Subcutaneous adipose tissue (tissue), 4 donors: Measurements from ENCODE around the gene DHX34. TPM values are rescaled to one million over a fixed set of nuclear protein-coding genes. Genes with fewer than 3 reads are reported as not detected.

Source experiments
- total RNA-seq, 4 donors: library from RNA; depleted of rRNA; stranded (reverse); fragments of >200 nt; gene quantifications; one replicate each; pipeline ENCODE4 v1.1.0, GENCODE V29; 2016
- TF ChIP-seq, protein P1 (sequence below): fragments of 450-650 bp; IDR thresholded peaks from one replicate; pipeline ENCODE4 v1.5.1; 2016; ENCODE audit warnings: low read depth, mild to moderate bottlenecking, control low read depth, antibody characterized with exemption, moderate library complexity

Gene DHX34
- total RNA-seq, 4 donors from 2014 or later, result 7.3 to 8.2 (median 8.1) TPM

DNA sequence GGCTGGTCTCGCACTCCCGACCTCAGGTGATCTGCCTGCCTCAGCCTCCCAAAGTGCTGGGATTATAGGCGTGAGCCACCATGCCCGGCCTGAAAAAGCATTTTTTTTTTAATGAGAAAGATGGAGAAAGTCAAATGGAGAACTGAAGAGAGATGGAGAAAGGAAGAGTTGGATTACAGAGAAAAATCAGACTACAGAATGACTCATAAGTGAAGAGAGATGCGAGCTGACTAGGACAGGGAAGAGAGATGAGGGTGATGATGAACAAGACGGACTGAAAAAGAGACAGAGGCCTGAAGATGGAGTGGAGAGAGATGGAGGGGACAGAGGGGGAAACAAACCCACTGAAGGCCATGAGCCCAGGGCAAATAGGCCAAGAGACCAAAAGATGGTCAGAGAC lies 1.5 kb downstream of the DHX34 start:
- TF ChIP-seq, protein P1, sequence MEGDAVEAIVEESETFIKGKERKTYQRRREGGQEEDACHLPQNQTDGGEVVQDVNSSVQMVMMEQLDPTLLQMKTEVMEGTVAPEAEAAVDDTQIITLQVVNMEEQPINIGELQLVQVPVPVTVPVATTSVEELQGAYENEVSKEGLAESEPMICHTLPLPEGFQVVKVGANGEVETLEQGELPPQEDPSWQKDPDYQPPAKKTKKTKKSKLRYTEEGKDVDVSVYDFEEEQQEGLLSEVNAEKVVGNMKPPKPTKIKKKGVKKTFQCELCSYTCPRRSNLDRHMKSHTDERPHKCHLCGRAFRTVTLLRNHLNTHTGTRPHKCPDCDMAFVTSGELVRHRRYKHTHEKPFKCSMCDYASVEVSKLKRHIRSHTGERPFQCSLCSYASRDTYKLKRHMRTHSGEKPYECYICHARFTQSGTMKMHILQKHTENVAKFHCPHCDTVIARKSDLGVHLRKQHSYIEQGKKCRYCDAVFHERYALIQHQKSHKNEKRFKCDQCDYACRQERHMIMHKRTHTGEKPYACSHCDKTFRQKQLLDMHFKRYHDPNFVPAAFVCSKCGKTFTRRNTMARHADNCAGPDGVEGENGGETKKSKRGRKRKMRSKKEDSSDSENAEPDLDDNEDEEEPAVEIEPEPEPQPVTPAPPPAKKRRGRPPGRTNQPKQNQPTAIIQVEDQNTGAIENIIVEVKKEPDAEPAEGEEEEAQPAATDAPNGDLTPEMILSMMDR, result no peak

DNA sequence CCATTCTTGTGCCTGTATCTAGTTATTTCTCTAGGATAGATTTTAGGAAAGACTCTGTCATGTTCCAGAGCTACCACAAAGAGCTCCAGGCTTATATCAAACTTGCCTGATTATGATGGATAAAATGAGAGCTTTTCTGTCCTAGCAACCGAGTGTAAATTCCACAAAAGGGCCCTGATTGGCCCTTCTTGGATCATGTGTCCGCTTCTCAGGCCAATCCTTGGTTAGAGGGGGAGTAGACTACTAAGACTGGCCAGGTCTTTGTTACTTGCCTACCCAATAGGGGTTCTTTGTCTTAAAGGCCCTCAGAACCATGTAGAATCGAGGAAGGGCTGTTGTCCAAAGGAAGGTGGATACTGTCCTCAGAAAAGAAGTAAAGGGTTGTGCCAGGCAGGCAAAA lies 2.4 kb downstream of the DHX34 start:
- TF ChIP-seq, protein P1, result no peak

DNA sequence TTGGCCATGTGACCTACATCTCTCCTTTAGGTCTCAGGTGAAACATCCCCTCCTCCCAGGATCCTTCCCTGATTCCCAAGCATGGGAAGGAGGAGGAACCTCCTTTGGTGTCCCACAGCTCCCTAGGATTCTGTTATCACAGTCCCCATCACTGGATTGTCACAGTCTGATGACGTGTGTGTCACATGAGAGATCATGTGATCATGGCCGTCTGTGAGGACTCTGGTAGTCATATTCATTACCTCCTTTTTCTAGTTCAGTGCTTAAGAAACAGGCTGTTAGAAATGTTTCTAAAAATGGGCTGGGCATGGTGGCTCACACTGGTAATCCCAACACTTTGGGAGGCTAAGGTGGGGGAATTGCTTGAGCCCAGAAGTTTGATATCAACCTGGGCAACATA lies 3.0 kb downstream of the DHX34 start:
- TF ChIP-seq, protein P1, result no peak

DNA sequence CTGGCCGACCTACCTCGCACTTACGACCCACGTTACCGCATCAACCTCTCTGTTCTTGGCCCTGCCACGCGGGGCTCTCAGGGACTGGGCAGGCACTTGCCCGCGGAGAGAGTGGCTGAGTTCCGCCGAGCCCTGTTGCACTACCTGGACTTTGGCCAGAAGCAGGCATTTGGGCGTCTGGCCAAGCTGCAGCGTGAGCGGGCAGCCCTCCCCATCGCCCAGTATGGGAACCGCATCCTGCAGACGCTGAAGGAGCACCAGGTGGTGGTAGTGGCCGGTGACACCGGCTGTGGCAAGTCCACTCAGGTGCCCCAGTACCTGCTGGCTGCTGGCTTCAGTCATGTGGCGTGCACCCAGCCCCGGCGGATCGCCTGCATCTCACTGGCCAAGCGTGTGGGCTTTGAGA lies 4.2 kb downstream of the DHX34 start:
- TF ChIP-seq, protein P1, result no peak

DNA sequence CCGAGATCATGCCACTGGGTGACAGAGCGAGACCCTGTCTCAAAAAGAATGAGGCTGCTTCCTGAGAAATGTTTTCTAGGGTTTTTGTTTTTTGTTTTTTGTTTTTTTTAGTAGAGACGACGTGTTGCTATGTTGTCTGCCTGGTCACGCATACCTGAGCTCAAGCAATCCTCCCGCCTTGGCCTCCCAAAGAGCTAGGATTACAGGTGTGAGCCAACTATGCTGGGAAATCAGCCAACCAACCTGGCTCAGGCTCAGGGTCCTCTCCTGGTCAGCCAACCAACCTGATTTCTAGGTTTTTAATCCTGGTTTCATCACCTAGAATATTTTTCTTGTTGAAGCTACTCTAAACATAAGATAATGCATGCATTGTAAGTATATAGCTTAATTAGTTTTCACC lies 7.8 kb downstream of the DHX34 start:
- TF ChIP-seq, protein P1, result no peak

DNA sequence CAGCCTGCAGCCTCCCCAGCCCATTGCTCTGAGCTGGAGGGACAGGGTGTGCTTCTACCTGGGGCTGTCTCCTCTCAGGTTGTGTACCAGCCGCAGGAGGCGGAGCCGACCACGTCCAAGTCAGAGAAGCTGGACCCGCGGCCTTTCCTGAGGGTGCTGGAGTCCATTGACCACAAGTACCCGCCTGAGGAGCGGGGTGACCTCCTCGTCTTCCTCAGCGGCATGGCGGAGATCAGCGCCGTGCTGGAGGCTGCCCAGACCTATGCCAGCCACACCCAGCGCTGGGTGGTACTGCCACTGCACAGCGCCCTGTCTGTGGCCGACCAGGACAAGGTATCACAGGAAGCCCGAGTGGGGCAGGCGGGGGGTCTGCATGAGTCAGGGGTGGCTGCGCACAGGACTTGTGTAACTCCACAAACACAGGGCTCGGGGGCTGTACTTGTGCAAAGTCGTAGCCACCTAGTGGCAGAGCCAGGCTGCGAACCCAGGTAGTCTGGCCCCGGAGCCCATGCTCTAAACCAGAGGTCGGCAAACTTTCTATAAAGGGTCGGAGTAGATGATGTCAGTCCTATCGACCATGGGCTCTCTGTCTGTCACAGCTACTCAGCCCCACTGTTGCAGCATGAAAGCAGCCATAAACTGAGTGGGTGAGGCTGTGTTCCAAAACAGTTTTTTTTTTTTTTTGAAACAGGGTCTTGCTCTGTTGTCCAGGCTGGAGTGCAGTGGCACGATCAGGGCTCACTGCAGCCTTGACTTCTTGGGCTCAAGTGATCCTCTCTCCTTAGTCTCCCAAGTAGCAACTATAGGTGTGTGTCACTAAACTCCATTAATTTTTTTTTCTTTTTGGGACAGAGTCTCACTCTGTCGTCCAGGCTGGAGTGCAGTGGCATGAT lies 8.9 kb downstream of the DHX34 start:
- TF ChIP-seq, protein P1, result no peak

DNA sequence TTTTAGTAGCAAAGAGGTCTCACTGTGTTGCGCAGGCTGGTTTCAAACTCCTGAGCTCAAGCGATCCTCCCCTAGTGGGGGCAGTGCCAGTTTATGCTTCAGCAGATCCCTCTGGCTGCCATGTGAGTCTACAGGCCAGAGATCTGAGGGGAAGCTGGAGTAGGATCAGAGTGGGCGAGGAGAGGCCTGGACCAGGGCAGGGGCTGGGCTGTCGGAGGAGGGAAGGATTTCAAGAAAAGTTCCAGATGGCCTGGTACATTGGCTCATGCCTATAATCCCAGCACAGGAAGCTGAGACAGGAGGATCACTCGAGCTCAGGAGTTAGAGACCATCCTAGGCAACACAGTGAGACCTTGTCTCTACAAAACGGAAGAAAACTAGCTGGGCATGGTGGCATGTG lies 9.8 kb downstream of the DHX34 start:
- TF ChIP-seq, protein P1, result no peak
